Measurements from ENCODE around the gene GRID2IP.
A peak's percentile ranks its signal among the peaks of the same experiment; 100 is the strongest.
"Not testable (repeated sequence)": the region's sequence is repeated elsewhere in the genome, so short reads cannot be mapped to it uniquely, and the experiment has no call there.

GRID2IP gene

DNA sequence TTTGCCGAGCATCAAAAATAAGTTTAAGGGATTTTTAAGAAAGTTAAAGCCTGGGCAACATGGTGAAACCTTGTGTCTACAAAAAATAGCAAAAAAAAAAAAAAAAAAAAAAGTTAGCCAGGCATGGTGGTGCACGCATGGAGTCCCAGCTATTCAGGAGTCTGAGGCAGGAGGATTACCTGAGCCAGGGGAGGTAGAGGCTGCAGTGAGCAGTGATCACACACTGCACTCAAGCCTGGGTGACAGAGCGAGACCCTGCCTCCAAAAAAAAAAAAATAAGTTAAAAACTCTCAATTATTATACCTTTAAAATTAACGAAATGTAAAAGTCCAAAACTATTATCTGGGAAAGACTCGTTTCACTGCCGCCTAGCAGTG lies 68.5 kb downstream of the GRID2IP start:
- no peak for DNase-seq

DNA sequence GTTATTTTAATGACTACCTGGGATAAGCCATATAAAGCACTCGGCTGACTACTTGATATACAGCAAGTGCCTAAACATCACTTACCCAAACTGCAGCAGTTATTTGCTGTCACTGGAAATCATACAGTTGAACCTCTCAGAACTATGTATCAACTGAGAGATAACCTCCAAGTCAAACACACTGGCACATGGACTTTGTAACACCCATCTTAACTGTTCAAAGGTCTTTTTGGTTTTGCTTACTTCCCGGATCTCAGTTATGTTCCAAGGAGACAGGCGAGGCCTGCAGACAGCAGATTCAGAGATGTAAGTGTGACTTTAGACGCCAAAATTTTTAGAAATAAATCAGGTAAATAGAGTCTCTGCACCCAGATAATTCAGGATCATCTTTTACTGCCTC lies 69.0 kb downstream of the GRID2IP start:
- DNase-seq = no peak

DNA sequence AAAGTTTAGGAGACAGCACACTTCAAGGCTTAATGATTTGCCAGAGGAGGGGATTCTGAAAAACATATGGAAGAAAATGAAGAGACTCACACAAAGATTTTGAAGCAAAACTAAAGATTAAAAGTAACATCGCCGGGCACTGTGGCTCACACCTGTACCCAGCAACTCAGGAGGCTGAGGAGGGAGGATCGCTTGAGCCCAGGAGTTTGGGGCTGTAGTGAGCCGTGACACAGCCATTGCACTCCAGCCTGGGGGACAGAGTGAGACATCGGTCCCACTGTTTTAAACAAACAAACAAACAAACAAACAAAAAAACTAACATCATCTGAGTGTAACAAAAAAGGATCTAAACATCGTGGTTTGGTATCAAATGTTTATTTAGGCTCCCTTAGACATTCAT lies 69.8 kb downstream of the GRID2IP start:
- no peak for DNase-seq

GRCh38 chr7:6480323-6480660 lies 71.0 kb downstream of the GRID2IP start:
- DNase-seq = no peak

- no peak for DNase-seq
Observed at GRCh38 chr7:6479067-6479466, 72.2 kb downstream of the GRID2IP start.

GRCh38 chr7:6478186-6478585 lies 73.1 kb downstream of the GRID2IP start:
- DNase-seq = no peak

- DNase-seq = no peak
Observed at GRCh38 chr7:6477318-6477660, 74.0 kb downstream of the GRID2IP start.

DNA sequence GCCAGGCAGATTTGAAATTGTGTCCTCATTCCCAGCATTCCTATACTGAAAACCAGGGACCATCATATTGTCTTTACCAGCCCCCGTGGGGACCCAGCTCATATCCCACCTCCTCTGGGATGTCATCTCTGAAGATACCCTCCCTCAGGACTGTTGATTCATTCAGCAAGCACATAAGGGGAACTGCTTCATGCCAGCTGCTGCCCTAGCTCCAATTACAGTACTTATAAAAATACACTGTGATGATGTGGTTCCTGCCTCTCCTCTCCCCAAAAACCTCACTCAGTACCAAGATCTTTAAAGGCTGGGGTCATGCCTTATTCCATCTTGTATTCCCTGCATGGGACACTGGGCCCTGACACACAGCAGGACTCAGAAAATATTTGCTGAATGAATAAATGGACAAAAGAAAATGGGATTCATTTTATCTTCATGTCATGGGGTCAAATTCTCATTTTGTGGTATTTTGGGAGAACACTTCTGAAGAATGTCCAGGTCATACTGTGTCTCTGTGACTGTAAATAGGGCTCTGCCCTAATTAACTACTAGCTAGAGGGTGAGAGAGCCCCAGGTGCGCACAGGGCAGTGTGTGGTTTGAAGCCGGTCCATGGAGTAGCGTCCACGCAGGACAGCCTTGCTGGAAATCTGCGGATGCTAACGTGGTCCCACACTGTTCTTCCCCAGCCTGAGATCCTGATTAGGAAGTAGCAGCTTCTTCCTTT lies 74.5 kb downstream of the GRID2IP start:
- no peak for DNase-seq

DNA sequence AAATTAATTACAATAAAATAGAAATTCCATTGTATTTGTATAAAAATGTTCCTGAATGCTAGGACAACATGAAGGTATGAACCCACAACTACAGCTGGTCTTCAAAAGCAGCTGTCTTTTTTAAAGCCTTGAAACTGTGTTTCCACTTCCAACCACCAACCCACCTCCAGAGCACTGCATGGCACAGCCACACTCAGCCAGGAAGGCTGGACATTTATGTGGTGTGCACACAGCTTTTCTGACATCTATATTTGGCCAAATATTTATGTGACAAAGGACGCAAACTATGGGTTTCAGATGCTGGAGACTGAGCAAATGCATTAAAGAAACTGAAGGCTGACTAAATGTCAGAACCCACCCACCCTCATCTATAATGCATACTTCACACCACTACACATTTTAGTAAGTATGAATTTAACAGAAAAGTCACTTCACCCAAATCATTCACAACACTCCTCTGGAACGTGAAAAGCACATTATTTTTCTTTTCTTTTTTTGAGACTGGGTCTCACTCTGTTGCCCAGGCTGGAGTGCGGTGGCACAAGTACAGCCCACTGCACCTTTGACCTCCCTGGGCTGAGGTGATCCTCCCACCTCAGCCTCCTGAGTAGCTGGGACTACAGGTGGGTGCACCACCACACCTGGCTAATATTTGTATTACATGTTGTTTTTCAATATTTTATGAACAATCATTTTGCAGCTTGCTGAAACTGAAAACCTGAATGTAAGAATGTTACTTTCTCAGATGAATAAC lies 75.7 kb downstream of the GRID2IP start:
- no peak for DNase-seq

GRCh38 chr7:6465862-6466261 lies 85.4 kb downstream of the GRID2IP start:
- DNase-seq = no peak

DNA sequence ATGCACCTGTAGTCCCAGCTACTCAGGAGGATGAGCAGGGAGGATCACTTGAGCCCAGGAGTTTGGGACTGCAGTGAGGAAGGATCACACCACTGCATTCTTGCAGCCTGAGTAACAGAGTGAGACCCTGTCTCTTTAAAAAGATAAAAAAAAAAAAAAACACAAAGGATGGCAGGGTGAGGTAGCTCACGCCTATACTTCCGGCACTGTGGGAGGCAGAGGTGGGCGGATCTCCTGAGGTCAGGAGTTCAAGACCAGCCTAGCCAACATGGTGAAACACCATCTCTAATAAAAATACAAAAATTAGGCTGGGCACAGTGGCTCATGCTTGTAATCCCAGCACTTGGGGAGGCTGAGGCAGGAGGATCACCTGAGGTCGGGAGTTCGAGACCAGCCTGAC lies 87.7 kb downstream of the GRID2IP start:
- DNase-seq = not testable (repeated sequence)

- peak; percentile 58 for DNase-seq
Observed at GRCh38 chr7:6461946-6462550, 89.2 kb downstream of the GRID2IP start.

- no peak for DNase-seq
Observed at GRCh38 chr7:6460990-6461584, 90.2 kb downstream of the GRID2IP start.

- no peak for DNase-seq
Observed at GRCh38 chr7:6460303-6460702, 91.0 kb downstream of the GRID2IP start.

DNA sequence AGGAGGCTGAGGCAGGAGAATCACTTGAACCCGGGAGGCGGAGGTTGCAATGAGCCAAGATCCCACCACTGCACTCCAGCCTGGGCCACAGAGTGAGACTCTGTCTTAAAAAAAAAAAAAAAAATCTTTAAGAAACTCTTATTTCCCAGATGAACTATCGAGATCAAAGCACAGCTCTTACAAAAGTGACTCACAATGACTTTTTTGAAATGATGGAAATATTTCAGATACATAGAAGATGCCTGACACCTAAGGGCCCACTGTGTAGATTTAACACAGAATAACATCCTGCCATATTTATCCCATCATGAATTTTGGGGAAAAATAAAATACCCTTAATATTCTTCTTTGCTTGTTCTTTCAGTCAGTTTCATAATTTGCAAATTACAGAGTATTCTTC lies 92.6 kb downstream of the GRID2IP start:
- DNase-seq = not testable (repeated sequence)

GRCh38 chr7:6453734-6454133 lies 97.5 kb downstream of the GRID2IP start:
- peak; percentile 93 for DNase-seq

DNA sequence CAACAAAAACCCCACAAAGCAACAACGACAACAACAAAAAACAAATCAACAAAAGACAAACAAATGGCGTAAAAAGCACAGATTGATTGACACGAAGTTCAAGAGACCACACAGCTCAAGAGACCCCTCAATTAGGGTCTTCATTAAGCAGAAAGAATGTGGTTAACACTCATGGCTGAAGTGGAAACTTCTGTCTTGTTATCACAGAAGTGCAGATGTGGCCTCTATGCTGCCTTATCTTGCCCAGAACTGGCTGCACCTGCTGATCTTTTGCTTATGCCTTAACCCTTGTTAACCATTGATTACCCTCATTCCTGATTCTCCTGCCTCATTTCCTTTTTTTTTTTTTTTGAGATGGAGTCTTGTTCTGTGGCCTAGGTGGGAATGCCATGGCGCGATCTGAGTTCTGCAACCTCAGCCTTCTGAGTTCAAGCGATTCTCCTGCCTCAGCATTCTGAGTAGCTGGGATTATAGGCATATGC lies 100.0 kb downstream of the GRID2IP start:
- DNase-seq = no peak

DNA sequence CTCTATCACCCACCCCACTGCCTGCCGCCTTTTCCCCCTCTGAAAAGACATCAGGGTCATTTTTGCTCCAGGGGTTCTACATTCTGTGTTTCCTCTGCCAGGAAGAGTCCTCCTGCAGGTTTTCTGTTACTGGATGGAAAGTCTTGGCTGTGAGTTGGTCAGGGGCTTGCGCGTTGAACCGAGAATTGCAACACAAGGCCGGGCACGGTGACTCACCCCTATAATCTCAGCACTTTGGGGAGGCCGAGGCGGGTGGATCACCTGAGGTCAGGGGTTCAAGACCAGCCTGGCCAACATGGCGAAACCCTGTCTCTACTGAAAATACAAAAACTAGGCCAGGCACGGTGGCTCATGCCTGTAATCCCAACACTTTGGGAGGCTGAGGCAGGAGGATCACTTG lies 100.7 kb downstream of the GRID2IP start:
- DNase-seq = not testable (repeated sequence)

DNA sequence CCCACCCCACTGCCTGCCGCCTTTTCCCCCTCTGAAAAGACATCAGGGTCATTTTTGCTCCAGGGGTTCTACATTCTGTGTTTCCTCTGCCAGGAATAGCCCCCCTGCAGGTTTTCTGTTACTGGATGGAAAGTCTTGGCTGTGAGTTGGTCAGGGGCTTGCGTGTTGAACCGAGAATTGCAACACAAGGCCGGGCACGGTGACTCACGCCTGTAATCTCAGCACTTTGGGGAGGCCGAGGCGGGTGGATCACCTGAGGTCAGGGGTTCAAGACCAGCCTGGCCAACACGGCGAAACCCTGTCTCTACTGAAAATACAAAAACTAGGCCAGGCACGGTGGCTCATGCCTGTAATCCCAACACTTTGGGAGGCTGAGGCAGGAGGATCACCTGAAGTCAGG lies 101.4 kb downstream of the GRID2IP start:
- not testable (repeated sequence) for DNase-seq

DNA sequence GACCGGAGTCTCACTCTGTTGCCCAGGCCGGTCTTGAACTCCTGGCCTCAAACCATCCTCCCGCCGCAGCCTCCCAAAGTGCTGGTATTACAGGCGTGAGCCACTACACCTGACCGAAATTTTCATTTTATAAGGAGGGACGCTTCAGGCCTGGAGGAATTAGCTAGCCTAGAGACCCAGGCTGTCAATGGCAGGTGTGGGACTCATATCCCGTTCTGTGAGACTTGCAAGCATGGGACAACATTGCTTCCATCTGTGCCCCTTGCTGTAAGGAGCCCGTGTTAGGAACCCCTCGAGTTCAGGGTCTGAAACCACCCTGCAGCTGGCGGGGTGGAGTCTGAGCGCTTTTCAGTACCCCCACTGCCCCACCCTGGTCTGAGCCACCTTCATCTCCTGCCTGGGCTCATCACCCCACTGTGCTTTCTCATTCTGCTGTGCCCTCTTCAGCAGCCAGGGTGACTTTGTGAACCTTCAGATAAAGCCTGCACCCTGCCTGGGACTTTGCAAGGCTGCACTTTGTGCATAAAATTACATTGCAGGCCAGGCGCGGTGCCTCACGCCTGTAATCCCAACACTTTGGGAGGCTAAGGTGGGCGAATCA lies 102.2 kb downstream of the GRID2IP start:
- no peak for DNase-seq

DNA sequence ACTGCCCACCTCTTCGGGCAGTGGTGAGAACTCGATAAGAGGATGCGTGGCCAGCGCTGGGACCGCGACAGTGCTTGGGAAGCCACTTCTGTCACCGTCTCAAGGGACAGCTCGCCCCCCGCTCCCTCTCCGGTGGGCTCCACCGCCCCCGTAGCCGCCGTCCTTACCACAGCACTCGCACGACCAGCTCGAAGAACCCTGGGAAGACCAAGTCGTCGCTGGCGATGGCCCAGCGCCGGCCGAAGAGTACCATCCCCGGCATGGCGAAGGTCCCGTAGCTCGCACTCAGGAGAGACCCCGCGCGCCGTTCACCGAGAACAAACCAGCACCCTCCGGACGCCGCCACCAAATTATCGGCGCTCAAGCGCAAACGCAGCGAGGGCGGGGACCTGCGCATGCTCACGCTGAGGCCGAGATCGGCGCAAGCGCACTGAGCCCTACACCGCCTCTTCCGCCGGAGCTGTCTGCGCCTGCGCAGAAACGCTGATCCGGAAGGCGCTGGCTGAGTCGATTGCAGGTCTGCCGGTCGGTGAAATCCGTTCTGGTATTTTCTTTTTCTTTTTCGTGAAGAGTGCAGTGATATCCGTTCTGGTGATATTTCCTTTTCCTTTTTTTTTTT lies 103.6 kb downstream of the GRID2IP start, which contains the start of gene DAGLB:
Gene DAGLB, minus strand, starts transcription at position 374 of the 619 bp plus-strand sequence. Its CDS starts 112 bp downstream, at position 262.
- DNase-seq = peak; percentile 88
